Medulla oblongata (tissue), 1 donor: ENCODE results near the gene KCNK7.

ENCODE experiments used
- DNase-seq: peaks from one replicate; pipeline ENCODE4 v3.0.0-alpha.2; 2015; ENCODE audit errors: extremely low spot score

The KCNK7 gene

DNA sequence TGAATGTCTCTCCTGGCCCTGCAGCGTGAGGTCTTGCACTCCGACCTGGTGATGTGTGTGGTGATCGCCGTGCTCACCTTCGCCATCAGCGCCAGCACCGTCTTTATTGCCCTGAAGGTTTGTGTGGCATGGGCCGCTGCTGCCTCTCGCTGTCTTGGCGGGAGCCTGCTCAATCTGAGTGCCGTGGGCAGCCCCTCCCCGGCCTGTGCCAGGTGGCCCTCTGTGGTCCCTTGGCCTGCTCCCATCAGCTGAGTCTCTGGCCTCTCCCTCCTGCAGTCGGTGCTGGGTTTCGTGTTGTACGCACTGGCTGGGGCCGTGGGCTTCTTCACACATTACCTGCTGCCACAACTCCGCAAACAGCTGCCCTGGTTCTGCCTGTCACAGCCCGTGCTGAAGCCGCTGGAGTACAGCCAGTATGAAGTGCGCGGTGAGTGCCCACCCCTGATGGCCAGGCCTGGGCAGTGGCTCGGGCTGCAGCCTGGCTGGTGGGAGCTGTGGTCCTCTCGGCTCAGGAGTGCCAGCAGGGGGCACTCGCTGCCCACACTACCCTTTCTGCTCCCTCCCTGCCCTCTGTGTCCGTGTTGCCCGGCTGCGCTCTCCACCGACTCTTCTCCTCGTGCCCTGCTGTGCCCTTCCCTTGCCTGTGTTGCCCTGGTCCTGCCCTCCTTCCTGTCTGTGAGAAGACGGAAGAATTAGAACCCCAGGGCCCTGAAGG is 30.2 kb upstream of the KCNK7 start:
- peak; percentile 83 for DNase-seq

GRCh38 chr11:65624931-65625627 is 29.5 kb upstream of the KCNK7 start:
- DNase-seq, result no peak

GRCh38 chr11:65623852-65624616 is 28.4 kb upstream of the KCNK7 start:
- DNase-seq, result no peak

- DNase-seq, result no peak
Measured at GRCh38 chr11:65623177-65623576, 27.6 kb upstream of the KCNK7 start.

DNA sequence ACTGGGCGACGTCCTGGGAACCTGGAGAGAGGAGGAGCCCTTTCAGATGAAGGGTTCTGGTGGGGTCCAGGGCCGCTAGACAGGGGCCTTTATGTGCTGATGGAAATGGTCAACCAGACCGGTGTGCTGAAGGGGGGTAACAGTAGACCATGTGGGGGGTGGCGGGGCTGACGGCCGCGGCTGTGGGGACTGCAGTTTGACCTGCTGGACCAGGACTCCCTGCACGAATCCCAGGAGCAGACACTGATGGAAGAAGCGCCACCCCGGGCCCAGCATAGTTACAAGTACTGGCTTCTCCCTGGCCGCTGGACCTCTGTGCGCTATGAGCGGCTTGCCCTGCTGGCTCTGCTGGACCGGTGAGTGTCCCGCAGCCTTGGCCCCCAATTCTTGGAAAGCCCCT is 26.4 kb upstream of the KCNK7 start:
- DNase-seq, result no peak

- no peak for DNase-seq
Measured at GRCh38 chr11:65621460-65621859, 25.9 kb upstream of the KCNK7 start.

GRCh38 chr11:65620666-65621065 is 25.1 kb upstream of the KCNK7 start:
- DNase-seq, result no peak

- DNase-seq, result no peak
Measured at GRCh38 chr11:65619281-65619928, 23.8 kb upstream of the KCNK7 start.

GRCh38 chr11:65618763-65619162 is 23.2 kb upstream of the KCNK7 start:
- no peak for DNase-seq

- no peak for DNase-seq
Measured at GRCh38 chr11:65617990-65618751, 22.6 kb upstream of the KCNK7 start.

DNA sequence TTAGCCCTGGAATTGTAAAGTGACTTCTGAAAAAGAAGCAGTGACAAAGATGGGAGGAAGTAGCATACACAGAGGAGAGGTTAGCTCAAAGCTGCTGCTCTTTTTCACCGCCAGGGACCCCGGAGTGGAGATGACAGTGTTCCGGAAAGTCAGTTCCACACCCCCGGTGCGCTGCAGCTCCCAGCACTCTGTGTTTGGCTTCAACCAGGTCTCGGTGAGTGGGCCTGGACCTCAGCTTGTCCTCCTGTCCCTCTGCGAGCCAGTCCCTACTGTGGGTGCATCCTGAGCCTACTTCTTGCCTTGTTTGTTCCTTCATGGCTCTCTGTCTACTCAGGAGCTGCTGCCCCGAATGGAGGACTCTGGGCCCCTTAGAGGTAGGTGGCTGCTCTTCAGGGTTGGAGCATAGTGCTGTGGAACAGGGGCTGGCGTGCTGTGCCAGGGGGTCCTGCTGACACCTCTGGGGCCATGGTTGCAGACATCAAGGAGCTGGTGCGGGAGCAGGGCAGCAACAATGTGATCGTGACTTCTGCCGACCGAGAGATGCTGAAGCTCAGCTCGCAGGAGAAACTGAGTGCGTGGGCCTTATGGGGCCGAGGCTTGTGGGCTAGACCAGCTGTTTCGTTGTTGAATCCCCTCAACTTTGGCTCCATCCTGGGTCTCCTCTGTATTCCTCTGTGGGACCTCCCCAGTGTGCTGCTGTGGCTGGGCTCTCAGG is 21.7 kb upstream of the KCNK7 start:
- no peak for DNase-seq

- DNase-seq, result no peak
Measured at GRCh38 chr11:65616575-65617001, 21.0 kb upstream of the KCNK7 start.

GRCh38 chr11:65615950-65616574 is 20.5 kb upstream of the KCNK7 start:
- DNase-seq, result no peak

GRCh38 chr11:65615229-65615949 is 19.8 kb upstream of the KCNK7 start, which contains the start of gene PCNX3:
TSS of gene PCNX3 (plus strand) at chr11:65615776. CDS start at chr11:65616312, 536 bp downstream.
- peak; percentile 100 for DNase-seq

- peak; percentile 32 for DNase-seq
Measured at GRCh38 chr11:65613091-65613928, 17.7 kb upstream of the KCNK7 start.

DNA sequence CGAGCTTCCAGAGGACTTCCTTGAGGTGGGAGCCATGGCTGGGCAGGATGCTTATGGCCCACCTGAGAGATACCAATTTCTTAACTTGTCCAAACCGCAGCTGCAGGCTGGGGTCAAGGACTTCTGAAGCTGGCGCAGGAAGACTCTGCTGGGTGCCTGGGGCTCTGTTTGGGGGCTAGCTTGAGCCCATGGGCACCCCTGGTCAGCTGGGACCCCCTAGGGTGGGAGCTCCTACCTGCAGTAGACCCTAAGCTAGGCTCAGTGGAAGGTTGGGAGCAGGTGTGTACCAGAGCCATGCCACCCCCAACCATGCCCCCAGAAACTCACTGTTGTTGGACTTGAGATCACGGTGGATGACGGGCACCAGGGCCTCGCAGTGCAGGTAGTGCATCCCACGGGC is 17.1 kb upstream of the KCNK7 start:
- DNase-seq, result no peak

GRCh38 chr11:65611758-65612603 is 16.4 kb upstream of the KCNK7 start:
- DNase-seq, result no peak
